NK-92 treated with Interleukin-12 subunit alpha and Interleukin-12 subunit beta, amount 100 ng/mL, for 24 hours (cell line): ENCODE measurements around the gene GRHPR.
A peak's percentile ranks its signal among the peaks of the same experiment; 100 is the strongest.
"Not testable (repeated sequence)": the region's sequence is repeated elsewhere in the genome, so short reads cannot be mapped to it uniquely, and the experiment has no call there.

Source experiments
- DNase-seq: peaks from one replicate; lab custom pipeline; 2025; lab: John Stamatoyannopoulos, UW

The GRHPR gene

GRCh38 chr9:37447111-37447510 lies 24.6 kb downstream of the GRHPR start:
- DNase-seq: no peak

GRCh38 chr9:37449862-37450632 lies 27.6 kb downstream of the GRHPR start:
- DNase-seq: no peak

- DNase-seq: no peak
Measured at GRCh38 chr9:37451628-37452027, 29.1 kb downstream of the GRHPR start.

GRCh38 chr9:37452611-37453010 lies 30.1 kb downstream of the GRHPR start:
- DNase-seq: no peak

- no peak for DNase-seq
Measured at GRCh38 chr9:37453827-37454226, 31.3 kb downstream of the GRHPR start.

- no peak for DNase-seq
Measured at GRCh38 chr9:37454238-37454637, 31.7 kb downstream of the GRHPR start.

GRCh38 chr9:37455884-37456647 lies 33.6 kb downstream of the GRHPR start:
- no peak for DNase-seq

- no peak for DNase-seq
Measured at GRCh38 chr9:37456817-37457216, 34.3 kb downstream of the GRHPR start.

- no peak for DNase-seq
Measured at GRCh38 chr9:37464006-37464405, 41.5 kb downstream of the GRHPR start.

GRCh38 chr9:37464426-37465248 lies 42.1 kb downstream of the GRHPR start:
- DNase-seq: peak; percentile 81

GRCh38 chr9:37465249-37466036 lies 42.9 kb downstream of the GRHPR start, which contains the start of gene ZBTB5:
Gene ZBTB5 (minus strand): TSS chr9:37465450. CDS start chr9:37442551, 22,899 bp downstream.
- peak; percentile 99 for DNase-seq

GRCh38 chr9:37466037-37466709 lies 43.7 kb downstream of the GRHPR start:
- DNase-seq: peak; percentile 58

GRCh38 chr9:37467530-37467929 lies 45.0 kb downstream of the GRHPR start:
- DNase-seq: not testable (repeated sequence)

GRCh38 chr9:37468620-37469019 lies 46.1 kb downstream of the GRHPR start:
- no peak for DNase-seq

- no peak for DNase-seq
Measured at GRCh38 chr9:37471942-37472684, 49.6 kb downstream of the GRHPR start.

- not testable (repeated sequence) for DNase-seq
Measured at GRCh38 chr9:37473982-37474381, 51.5 kb downstream of the GRHPR start.

- no peak for DNase-seq
Measured at GRCh38 chr9:37474438-37474837, 51.9 kb downstream of the GRHPR start.

GRCh38 chr9:37476930-37477329 lies 54.4 kb downstream of the GRHPR start:
- DNase-seq: no peak

- DNase-seq: not testable (repeated sequence)
Measured at GRCh38 chr9:37477443-37477842, 54.9 kb downstream of the GRHPR start.

- DNase-seq: not testable (repeated sequence)
Measured at GRCh38 chr9:37477987-37478619, 55.6 kb downstream of the GRHPR start.
